ENCODE results near the gene FBXW2.
"Not testable (repeated sequence)": the region's sequence is repeated elsewhere in the genome, so short reads cannot be mapped to it uniquely, and the experiment has no call there.

Gene FBXW2

GRCh38 chr9:120792898-120793765 is at the start of gene FBXW2:
Gene FBXW2 (minus strand): TSS chr9:120793416. CDS start chr9:120788258, 5,158 bp downstream.
- peak; percentile 83 for DNase-seq (ENCODE audit: low spot score)

GRCh38 chr9:120841930-120842684 is 48.9 kb upstream of the FBXW2 start:
- DNase-seq (ENCODE audit: low spot score): peak; percentile 18

GRCh38 chr9:120839146-120839545 is 45.9 kb upstream of the FBXW2 start:
- DNase-seq (ENCODE audit: low spot score): no peak

- DNase-seq (ENCODE audit: low spot score): no peak
Observed at GRCh38 chr9:120837921-120838320, 44.7 kb upstream of the FBXW2 start.

GRCh38 chr9:120833325-120833724 is 40.1 kb upstream of the FBXW2 start:
- DNase-seq (ENCODE audit: low spot score): no peak

GRCh38 chr9:120832807-120833206 is 39.6 kb upstream of the FBXW2 start:
- DNase-seq (ENCODE audit: low spot score): no peak

- DNase-seq (ENCODE audit: low spot score): no peak
Observed at GRCh38 chr9:120830865-120831264, 37.6 kb upstream of the FBXW2 start.

- no peak for DNase-seq (ENCODE audit: low spot score)
Observed at GRCh38 chr9:120830151-120830550, 36.9 kb upstream of the FBXW2 start.

GRCh38 chr9:120829650-120830049 is 36.4 kb upstream of the FBXW2 start:
- no peak for DNase-seq (ENCODE audit: low spot score)

GRCh38 chr9:120820095-120820494 is 26.9 kb upstream of the FBXW2 start:
- DNase-seq (ENCODE audit: low spot score): no peak

- no peak for DNase-seq (ENCODE audit: low spot score)
Observed at GRCh38 chr9:120818595-120818994, 25.4 kb upstream of the FBXW2 start.

GRCh38 chr9:120815075-120815474 is 21.9 kb upstream of the FBXW2 start:
- no peak for DNase-seq (ENCODE audit: low spot score)

GRCh38 chr9:120808931-120809330 is 15.7 kb upstream of the FBXW2 start:
- no peak for DNase-seq (ENCODE audit: low spot score)

GRCh38 chr9:120807607-120808379 is 14.6 kb upstream of the FBXW2 start:
- DNase-seq (ENCODE audit: low spot score): no peak

- DNase-seq (ENCODE audit: low spot score): not testable (repeated sequence)
Observed at GRCh38 chr9:120804784-120805363, 11.7 kb upstream of the FBXW2 start.

GRCh38 chr9:120801441-120801840 is 8.2 kb upstream of the FBXW2 start:
- DNase-seq (ENCODE audit: low spot score): no peak

- no peak for DNase-seq (ENCODE audit: low spot score)
Observed at GRCh38 chr9:120791161-120791560, 2.1 kb downstream of the FBXW2 start.

- no peak for DNase-seq (ENCODE audit: low spot score)
Observed at GRCh38 chr9:120787933-120788332, 5.3 kb downstream of the FBXW2 start.

GRCh38 chr9:120783602-120784047 is 9.6 kb downstream of the FBXW2 start:
- DNase-seq (ENCODE audit: low spot score): no peak

- DNase-seq (ENCODE audit: low spot score): no peak
Observed at GRCh38 chr9:120781236-120781635, 12.0 kb downstream of the FBXW2 start.

GRCh38 chr9:120780367-120780766 is 12.8 kb downstream of the FBXW2 start:
- DNase-seq (ENCODE audit: low spot score): no peak

- no peak for DNase-seq (ENCODE audit: low spot score)
Observed at GRCh38 chr9:120779227-120779626, 14.0 kb downstream of the FBXW2 start.

Data from hematopoietic multipotent progenitor cell treated with erythropoietin and hydrocortisone succinate and interleukin-3 and kit ligand, for 17 days (in vitro differentiated cells).